ENCODE measurements around the gene PYGM.

Gene PYGM

DNA sequence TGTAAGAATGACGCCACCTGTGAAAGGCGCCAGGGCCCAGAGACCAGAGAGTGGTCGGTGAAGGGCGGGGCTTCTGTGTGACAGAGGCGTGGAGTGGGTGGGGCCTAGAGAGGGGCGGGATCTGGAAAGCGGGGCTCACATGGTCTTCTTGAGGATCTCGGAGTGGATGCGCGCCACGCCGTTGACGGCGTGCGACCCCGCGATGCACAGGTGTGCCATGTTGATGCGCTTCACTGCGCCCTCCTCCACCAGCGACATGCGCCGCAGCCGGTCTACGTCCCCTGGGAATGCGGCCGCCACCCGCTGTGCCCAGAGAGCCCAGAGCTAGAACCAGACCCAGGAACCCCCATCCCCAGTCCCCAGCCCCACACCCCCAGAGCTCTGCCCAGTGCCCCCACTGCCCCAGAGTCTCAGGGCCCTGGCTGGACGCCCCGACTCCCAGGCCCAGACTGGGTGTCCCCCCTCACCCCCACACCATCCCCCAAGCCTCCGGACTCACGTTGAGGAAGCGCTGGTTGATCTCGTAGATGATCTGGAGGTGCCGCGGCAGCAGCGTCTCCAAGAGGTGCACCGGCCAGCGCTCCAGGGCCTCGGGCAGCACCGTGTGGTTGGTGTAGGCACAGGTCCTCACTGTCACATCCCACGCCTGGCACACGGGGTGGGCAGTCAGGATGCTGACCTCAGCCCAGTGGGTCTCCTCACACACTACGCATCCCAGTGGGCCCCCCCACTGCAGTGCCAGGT, 6.2 kb downstream of the PYGM start:
- no peak for DNase-seq (ENCODE audit: low read depth)

DNA sequence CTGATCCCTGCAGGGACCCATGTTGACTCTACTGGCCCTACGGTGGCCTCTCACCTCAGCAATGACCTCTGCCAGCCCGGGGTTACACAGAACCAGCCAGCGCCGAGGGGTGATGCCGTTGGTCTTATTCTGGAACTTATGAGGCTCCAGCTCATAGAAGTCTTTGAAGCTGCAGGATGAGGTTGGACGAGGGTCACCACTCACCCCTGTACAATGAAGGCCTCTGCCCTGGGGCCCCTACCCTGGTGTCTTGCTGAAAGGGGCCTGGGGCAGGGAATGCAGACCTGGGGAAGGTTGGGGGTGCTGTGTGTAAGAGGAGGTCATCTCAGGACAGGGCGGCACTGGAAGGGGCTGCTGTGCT, 6.8 kb downstream of the PYGM start:
- DNase-seq (ENCODE audit: low read depth), result no peak

DNA sequence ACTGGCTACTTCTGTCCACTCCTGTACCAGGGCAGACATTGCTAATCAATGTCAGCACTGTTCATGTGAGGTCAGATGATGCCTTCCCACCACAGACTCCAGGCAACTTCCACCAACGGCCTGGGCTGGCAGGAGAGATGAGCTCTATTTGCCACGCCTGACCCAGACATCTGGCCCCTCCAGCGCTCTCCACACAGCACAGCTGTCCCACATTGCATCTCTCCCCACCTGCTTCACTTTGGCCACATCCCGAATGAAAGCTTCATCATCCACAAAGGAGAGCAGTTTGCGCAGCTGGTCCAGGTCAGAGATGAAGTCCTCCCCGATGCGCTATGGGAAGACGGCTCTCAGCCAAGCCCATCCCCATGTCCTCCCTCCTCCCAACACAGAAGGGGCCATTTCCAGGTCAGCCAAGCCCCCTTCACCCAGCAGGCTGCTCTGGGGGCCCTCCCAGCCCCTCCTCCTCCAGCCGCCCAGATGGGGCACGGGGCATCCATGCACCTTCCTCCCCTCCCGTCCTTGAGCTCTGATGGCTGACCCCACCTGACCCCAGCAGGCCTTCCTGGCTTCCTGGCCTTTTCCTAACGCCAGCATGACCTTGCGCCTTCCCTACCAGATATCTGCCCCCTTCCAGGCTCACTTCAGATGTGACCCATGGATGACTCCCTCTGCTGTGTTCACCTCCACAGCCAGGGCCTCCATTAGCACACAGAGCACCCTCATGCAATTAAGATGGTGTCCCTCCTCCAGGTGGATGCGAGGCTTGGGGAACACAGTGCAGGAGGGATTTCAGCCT, 7.4 kb downstream of the PYGM start:
- DNase-seq (ENCODE audit: low read depth), result no peak

DNA sequence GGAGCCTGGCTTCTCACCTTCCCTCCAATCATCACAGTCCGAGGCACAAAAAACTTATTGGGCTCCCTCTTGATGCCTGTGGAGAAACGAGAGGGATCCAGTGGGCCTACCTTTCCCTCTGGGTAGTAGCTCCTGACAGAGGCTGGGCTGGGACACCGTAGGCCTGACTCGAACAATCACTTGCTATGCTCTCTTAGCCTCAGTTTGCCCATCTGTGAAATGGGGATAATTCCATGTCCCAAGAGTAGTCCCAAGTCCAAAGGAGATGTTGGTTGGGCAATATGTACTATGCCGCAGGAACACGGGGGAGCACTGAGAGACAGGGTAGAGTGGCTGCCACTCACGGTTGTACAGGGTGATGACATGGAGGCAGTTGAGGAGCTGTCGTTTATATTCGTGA, 8.2 kb downstream of the PYGM start:
- DNase-seq (ENCODE audit: low read depth), result no peak

DNA sequence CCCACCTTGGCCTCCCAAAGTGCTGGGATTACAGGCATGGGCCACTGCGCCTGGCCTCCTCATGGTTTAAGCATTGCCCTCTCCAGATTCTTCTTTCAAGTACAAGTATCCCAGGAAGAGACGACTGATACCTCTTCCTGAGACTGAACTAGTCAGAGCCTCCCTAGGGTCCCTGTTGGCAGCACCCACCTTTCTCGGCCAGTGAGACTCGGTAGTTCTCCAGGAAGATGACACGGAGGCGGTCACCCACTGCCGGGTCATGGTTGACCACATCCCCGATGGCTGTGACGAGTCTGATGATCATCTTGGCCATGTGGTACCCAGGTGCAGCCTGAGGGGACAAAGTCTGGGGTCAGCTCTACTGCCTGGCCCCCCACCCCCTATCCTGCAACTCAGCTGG, 8.6 kb downstream of the PYGM start:
- DNase-seq (ENCODE audit: low read depth), result no peak

DNA sequence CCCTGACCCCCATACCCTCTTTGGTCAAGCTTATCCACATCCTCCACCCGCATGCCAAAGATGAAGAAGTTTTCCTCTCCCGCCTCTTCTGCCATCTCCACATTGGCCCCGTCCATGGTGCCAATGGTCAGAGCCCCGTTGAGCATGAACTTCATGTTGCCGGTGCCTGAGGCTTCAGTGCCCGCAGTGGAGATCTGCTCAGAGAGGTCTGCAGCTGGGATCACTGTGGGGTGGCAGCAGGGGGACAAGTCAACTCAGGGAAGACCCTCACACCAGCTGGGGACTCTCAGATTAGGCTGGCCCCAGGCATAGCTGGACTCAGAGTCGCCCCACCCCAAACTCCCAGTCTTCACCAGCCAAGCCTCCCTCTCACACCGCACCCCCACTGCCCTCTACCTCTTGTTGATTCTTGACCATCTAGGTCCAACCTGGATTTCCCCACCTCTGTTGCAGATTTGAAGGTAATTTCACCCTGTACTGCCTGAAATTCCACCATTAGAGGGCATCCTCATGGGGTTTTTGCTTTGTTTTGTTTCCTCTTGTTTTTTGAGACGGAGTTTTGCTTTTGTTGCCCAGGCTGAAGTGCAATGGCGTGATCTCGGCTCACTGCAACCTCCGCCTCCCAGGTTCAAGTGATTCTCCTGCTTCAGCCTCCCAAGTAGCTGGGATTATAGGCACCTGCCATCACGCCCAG, 9.3 kb downstream of the PYGM start:
- DNase-seq (ENCODE audit: low read depth), result no peak

DNA sequence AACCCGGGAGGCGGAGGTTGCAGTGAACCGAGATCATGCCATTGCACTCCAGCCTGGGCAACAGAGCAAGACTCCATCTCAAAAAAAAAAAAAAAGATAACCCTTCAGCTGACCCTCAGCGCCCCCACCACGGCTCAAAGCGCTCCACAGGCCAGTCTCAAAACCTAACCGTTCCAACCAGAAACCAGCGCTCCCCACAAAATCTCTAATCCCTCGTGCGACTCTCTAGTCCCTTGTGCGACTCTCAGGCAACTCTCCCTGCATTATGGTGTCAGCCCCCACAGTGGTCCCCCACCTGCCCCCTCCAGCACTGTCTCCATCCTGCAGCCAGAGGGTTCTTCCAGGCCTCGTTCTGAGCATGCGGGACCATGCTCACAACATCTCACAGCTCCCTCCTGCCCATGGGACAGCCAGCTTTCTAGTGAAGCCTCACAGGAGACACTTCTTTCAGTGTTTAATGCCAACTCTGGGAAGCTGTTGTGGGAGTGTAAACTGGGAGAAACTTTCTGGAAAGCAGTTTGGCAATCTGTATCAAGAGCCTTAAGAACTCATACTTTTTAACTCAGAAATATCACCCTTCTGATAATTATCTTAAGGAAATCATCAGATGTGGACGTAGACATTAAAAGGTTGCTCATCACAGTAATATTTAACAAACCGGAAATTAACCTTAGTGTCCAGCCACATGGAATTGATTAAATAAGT, 11.7 kb downstream of the PYGM start:
- peak; percentile 40 for DNase-seq (ENCODE audit: low read depth)

DNA sequence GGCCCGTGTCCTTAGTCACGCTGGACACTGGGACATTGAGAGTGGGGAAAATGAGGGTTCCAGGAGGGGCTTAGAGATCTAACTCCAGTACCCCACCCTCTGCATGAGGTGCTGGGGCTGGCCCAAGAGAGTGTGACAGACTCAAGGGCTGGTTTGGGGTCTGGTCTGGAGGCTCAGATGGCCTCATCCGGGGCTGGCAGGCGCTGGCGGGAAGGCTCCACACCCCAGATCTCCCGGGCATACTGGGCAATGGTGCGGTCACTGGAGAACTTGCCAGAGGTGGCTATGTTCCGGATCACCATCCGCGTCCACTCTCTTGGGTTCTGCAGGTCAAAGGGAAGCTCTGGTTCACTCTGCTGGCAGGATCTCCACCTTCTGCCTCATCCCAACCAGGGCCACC, 13.3 kb downstream of the PYGM start:
- no peak for DNase-seq (ENCODE audit: low read depth)

DNA sequence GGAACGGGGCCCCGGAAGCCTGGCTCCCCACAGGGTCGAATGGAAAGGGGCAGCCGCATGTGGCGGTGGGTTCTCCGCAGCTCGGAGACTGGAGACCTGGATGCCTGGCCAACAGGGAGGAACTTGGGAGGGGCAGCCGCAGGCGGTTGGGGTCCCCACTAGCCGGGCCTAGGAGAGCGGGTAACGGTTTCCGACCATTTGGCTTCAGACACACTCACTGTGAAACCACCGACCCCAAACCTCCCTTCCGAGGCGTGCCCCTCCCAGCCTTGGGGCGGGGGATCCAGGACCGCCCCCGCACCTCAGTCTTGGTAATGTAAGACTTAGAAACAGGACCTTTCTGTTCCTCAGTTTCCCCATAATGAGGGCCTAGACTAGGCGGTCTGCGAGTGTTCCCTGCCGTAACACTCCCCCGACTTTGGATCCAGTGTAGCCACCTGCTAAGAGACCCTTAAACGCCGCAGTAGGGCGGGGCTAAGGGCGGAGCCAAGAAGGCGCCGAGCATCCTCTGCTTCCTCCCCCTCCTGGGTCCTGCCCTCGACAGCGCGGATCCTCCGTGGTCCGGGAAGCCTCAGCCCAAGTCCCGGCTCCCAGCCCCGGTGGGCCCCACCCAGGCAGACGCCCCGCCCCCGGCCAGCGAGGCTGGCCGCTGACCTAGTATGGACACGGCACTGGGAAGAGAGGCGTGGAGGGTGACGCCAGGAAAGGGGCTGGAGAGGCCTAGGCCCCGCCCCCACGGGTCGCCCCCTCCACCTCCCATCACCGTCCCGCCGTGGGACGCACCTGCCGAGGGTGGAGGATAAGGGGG, 14.0 kb downstream of the PYGM start:
- peak; percentile 68 for DNase-seq (ENCODE audit: low read depth)

DNA sequence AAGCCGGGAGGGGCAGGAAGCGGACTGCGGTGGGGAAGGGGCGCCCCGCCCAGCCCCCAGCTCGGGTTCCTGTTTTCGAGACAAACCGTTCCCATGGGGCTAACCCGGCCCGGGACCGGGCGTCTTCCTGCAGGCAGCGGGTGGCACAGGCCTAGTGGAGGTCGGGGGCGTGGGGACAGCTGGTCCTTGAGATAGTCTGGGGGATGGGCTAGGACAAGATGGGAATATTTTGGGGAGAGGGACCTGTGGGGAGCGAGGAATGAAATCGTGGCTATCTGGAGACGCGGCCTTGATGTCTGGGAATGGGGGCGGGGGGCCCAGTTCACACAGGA, 14.6 kb downstream of the PYGM start:
- DNase-seq (ENCODE audit: low read depth), result no peak

DNA sequence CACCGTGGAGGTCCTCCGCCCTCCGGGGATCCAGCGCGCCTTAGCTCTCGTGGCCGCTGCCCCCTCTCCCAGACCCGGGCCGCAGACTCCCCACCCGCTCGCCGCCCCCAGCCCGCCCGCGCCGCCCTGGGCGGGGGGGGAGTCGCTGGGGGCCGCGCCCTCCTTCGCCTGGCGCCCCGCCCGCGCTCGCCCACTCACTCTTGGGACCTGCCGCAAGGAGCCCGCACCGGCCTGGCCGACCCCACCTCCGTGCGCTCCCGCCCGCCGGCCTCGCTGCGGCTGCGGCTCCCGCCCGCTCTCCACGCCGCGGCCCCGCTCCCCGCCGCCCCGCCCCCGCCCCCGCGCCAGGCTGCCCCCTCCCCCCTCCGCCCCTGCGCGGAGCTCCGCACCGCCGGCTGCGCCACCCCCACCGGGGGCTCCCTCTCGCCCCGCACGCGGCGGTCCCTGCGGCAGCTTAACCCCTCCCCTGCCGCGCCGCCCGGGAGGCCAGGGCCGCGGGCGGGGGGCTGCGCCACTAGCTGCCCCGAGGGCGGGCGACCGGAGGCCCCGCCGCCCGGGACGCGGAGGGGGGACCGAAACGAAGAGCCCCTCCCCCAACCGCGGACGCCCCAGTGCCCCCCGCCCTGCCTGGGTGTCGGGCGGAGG, 15.1 kb downstream of the PYGM start:
- DNase-seq (ENCODE audit: low read depth), result no peak

DNA sequence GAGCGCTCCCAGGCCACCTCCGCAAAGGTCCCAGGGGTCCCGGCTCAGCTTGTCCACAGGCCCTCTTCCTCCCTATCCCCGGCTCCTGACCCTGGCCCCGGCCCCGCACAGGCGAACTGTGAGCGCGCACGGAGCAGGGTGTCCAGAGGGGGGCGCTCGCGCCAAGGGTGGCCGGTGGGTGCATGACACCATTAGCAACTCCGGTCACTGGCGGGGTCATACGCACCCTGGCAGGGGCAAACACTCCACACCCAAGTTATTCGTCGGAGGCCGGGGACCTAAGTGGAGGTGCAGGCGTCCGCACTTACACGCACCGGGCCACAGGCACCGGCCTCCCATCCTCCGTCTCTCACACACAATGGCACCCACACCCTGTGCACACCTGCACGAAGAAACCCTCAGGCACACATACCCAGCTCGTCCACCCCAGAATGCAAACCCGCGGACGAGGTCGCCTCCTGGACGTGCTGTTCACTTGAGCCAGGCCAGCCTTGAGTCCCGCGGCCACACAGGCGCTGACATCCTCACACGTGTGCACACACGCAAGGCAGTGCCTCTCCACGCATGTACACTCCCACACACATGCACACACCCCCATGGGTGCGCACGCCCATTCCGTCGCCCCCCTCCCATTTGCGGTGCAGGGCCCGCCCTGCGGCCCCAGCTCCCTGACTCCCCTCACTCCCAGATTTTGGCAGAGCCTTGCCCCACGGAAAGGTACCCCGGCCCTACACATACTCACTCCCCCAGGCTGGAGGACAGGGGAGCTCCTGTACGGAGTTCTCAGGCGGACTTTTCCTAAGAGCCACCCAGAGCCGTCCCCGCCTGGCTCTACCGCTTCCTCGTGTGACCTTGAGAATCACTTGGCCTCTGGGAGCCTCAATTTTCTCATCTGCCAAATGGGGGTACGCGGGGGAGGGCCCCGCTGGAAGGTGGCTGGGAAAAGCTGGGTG, 15.9 kb downstream of the PYGM start, which contains the start of gene RASGRP2:
Gene RASGRP2 (minus strand): TSS at position 552 of the 953 bp plus-strand sequence. CDS start 1,276 bp downstream, outside the sequence.
- DNase-seq (ENCODE audit: low read depth), result peak; percentile 34

DNA sequence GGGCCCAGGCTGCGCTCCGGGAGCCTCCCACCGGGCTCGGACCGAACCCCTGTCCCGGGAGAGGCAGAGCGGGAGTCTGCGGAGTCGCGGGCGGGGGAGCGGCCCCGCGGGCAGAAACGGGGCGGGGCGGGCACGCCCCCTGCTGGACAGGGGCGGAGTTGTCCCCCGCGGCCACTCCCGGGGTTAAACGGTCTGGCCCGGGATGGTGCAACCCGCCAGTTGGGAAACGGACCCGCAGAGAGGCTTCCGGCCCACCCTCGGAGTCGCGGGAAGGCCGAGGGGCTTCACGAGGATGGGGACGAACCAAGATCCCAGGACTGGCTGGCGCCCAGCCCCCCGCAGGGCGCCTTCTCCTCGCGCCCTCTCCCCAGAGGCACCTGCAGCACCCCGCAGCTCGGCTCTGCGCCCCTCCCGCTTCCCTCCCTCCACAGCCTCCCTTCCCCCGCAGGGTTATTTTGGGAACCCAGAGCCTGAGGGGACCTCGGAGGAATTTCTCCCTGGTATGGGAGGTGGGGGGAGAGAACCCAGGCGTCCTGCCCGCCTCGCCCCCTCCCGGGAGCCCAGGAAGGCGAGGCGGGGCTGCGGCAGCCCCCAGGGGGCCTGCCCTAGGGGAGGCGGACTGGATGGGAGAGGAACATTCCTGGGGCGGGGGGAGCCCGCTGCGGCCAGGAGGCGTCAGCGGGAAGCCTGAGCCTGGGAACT, 16.7 kb downstream of the PYGM start:
- peak; percentile 36 for DNase-seq (ENCODE audit: low read depth)

DNA sequence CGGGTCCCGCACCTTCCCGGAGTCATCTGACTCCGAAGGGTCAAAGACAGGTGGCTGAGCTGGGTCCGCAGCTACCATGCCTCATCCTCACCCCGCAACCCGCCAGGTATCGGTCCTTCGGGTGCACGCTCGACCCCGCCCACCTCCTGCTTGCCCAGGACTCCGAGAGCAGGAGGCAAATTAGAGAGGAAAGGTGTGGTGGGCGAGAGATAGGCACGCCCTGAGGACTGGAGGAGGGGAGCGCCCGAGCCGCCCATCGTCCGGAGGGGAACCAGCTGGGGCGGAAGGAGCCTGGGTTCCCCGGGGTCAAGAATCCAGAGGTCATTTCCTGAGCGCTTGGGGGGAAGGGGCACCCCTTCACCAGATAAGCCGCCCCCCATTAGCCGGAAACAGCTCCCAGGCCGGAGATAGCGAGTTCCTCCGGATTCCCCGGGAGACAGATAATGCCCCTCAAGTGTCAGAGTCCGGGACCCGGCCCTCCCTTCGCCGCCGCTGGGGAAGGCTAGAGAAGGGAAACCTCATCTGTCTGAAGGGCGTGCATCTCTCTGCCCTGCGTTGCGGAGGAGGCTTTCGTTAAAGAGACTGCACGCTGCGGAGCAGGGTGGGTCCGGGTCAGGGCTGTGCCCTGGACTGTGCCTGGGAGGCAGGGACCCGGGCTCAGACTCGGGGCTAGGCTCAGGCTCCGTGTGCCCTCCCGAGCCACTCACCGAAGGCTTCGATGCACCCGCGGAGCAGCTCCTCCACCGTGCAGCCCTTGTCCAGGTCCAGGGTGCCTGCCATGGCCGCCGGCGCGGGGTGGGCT, 17.5 kb downstream of the PYGM start:
- DNase-seq (ENCODE audit: low read depth), result no peak

DNA sequence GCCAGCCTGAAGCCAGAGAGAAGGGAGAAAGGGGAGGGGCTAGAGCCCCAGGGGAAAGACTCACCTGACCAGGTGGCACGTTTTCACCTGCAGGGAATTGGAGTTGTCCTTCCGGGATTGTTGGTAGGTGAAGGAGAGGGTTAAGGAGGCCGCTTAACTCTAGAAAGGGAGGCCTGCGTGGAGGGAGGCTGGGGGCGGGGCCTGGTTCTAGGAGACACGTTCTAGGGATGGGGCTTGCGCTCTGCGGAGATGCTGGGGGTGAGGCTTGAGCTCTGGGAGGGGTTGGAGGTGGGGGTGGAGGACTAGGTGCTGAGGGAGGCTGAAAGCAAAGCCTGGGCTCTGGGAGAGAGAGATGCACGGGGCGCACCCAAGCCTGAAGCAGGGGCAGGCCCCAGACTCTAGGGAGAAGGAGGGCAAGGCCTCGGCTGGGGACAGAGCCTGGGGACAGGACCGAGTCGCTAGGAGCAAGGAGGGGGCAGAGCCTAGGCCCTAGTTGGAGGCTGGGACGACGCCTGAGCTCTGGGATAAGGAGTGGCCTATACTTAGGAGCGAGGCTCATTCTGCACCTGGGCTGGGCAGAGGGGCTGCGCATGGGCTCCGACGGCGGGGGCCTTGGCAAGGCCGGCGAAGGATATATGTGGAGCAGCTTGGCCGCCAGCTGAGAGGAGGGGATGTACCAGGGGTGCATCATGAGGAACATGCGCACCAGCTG, 18.2 kb downstream of the PYGM start:
- DNase-seq (ENCODE audit: low read depth), result no peak

DNA sequence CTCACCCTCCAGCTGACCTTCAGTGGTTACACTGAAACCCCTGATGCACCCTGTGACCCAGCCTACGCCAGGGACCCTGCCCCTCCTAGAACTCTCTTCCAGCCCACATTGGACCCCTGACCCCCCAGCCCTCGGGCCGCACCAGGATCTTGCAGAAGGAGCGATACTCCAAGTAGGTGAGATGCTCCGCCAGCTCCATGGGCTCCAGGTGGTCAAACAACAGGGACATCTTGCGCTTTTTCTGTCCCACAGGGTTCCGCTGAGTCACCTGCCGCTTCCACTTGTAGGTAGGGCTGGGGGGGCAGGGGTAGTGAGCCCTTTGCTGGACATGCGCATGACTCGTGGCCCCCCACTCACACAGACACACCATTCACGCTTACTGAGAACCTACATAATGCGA, 19.9 kb downstream of the PYGM start:
- no peak for DNase-seq (ENCODE audit: low read depth)

DNA sequence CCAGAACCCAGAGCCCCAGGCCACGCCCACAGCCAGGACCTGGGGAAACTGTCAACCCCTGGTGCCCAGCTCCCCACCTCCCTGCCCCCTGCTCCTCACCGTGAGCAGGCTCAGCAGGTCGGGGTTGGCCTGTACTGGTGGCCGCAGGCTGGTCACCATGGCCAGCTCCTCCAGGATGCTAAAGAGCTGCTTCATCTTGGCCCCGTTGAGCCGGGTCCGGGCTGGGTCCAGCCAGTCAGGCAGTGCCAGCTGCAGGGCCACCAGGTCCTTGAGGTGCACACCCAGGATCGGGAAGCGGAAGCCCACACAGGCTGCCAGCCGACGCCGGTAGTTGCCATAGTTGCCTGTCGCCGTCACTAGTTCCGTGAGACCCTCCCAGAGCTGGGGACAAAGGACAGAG, 23.1 kb downstream of the PYGM start:
- no peak for DNase-seq (ENCODE audit: low read depth)

Data from amniotic epithelial cell (primary cell).